Spleen (tissue), 7 donors: ENCODE data around the gene KCMF1.

Experiments
- CTCF ChIP-seq, 11 experiments: fragments of 200-600 bp in 7 of 11; fragments of 450-650 bp in 4 of 11; sonication (generic) in 4 of 11; IDR thresholded peaks in 8 of 11; conservative IDR thresholded peaks in 3 of 11; 1 replicate in 7 of 11; 2 replicates in 4 of 11; pipeline versions ENCODE4 v1.4.0 to v1.8.0; 2016 to 2021; ENCODE audit warnings: antibody characterized with exemption in 11 of 11, inconsistent platforms in 4 of 11, mild to moderate bottlenecking in 1 of 11
- POLR2A ChIP-seq, 3 donors: fragments of 450-650 bp; IDR thresholded peaks; one replicate each; pipeline ENCODE4 v1.5.1; 2017; ENCODE audit warnings: antibody characterized with exemption in 3 of 3, mild to moderate bottlenecking in 1 of 3
- donor health status: DM: no; HTN: no; CAD: no; lungs with moderate emphysema.
- donor health status: DM: no; HTN: no; CAD: no.
- donor health status: DM: no; HTN: no; CAD: no.

GRCh38 chr2:85012431-85012830, 41.5 kb downstream of the KCMF1 start:
- TF ChIP-seq CTCF (IDR thresholded peaks at IDR 0.05 in 8 of 11, conservative IDR thresholded peaks at IDR 0.05 in 3 of 11) (no peak), POLR2A (IDR thresholded peaks at IDR 0.05) (no peak)
